ENCODE measurements around the gene TRIP6.

The TRIP6 gene

DNA sequence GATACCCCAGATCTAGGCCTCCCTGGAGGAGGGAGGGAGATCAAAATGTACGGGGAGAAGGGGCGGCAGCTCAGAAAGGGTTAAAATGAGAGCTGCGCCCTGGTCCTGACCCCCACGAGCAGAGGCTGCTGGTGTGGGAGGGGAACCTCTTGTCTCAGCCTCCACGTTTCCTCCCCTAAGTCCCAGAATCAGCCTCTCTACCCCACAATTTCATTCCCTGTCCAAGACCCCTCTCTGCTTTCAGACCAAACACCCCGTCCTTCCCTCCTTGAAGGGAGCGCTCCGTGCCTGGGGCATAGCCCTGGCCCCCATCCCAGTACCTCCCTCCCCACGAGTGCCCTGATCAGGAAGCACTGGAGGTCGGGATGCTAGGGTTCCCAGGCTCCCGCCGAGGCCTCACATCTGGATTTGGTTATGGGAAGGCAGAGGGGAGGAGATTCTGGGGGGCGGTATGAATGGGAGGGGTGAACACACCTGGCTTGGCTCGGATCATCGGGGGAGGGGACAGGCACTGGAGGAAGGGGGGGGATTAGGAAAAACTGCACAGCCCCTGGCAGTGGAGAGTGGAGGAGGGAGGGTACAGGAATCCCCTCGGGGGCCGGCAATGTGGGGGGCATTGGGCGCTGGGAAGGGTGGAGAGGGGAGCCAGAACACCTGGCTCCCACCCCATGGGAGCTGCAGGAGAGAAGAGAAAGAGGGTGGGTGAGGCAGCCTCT lies 42.5 kb upstream of the TRIP6 start:
- CTCF ChIA-PET: interaction anchor here (0.8 to 1.4 kb wide), 2 partner anchors 25 to 118 kb away, joined by 3 to 5 read pairs; partner anchors contain the start of gene POP7

DNA sequence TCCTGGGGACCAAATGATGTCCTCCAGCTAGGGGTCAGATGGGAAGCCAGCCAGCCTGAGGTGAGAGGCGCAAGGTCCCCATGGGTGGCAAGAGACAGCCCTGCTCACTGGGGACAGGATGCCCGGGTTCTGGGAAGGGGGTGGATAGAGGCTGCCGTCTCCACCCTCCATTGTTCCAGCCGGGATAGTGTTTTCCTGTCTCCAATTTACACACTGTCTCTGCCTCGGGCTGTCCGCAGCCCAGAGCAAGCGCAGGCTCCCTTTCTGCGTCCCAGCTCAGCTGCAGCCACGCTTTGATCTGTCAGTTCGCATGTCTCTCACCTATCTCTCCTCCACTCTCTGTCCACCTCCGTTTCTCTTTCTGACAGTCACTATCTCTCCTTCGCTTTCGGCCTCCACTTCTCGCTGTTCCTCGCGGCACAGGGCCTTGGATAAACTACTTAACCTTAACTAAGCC lies 41.9 kb upstream of the TRIP6 start:
- Histone ChIP-seq H3K36me3 (ENCODE audit: control insufficient read depth in 2 of 2, insufficient read depth in 1 of 2, low read length in 2 of 2) (peaks cover 16 to 40% of the 10 kb centered on the region in 2 experiments; a peak in 2 of 3 replicates), H3K27ac (ENCODE audit: extremely low read depth, low read depth, low read length) (no peak overlapping the region), H3K4me3 (ENCODE audit: low read depth, low read length) (no peak overlapping the region), H3K4me1 (ENCODE audit: control insufficient read depth, insufficient read depth, low read length) (no peaks in the 10 kb centered on the region), H3K9me3 (ENCODE audit: control insufficient read depth, insufficient read depth, low read depth, low read length) (no peaks in the 10 kb centered on the region)
- TF ChIP-seq, protein P1, sequence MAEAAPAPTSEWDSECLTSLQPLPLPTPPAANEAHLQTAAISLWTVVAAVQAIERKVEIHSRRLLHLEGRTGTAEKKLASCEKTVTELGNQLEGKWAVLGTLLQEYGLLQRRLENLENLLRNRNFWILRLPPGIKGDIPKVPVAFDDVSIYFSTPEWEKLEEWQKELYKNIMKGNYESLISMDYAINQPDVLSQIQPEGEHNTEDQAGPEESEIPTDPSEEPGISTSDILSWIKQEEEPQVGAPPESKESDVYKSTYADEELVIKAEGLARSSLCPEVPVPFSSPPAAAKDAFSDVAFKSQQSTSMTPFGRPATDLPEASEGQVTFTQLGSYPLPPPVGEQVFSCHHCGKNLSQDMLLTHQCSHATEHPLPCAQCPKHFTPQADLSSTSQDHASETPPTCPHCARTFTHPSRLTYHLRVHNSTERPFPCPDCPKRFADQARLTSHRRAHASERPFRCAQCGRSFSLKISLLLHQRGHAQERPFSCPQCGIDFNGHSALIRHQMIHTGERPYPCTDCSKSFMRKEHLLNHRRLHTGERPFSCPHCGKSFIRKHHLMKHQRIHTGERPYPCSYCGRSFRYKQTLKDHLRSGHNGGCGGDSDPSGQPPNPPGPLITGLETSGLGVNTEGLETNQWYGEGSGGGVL (tag by site-specific recombination; IDR thresholded peaks at IDR 0.05): 0 out of 2 replicates have a peak, but pooled peaks have one; percentile 1
- peak; percentile 66 for TF ChIP-seq ZNF366 (tag by site-specific recombination; conservative IDR thresholded peaks at IDR 0.05)
- TF ChIP-seq ZNF544 (tag by site-specific recombination; IDR thresholded peaks at IDR 0.05): no peak
- no peak for TF ChIP-seq MEIS1 (CRISPR knock-in tag; IDR thresholded peaks at IDR 0.05; ENCODE audit: borderline replicate concordance)
- TF ChIP-seq, protein P2, sequence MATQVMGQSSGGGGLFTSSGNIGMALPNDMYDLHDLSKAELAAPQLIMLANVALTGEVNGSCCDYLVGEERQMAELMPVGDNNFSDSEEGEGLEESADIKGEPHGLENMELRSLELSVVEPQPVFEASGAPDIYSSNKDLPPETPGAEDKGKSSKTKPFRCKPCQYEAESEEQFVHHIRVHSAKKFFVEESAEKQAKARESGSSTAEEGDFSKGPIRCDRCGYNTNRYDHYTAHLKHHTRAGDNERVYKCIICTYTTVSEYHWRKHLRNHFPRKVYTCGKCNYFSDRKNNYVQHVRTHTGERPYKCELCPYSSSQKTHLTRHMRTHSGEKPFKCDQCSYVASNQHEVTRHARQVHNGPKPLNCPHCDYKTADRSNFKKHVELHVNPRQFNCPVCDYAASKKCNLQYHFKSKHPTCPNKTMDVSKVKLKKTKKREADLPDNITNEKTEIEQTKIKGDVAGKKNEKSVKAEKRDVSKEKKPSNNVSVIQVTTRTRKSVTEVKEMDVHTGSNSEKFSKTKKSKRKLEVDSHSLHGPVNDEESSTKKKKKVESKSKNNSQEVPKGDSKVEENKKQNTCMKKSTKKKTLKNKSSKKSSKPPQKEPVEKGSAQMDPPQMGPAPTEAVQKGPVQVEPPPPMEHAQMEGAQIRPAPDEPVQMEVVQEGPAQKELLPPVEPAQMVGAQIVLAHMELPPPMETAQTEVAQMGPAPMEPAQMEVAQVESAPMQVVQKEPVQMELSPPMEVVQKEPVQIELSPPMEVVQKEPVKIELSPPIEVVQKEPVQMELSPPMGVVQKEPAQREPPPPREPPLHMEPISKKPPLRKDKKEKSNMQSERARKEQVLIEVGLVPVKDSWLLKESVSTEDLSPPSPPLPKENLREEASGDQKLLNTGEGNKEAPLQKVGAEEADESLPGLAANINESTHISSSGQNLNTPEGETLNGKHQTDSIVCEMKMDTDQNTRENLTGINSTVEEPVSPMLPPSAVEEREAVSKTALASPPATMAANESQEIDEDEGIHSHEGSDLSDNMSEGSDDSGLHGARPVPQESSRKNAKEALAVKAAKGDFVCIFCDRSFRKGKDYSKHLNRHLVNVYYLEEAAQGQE (tag by site-specific recombination; IDR thresholded peaks at IDR 0.05): no peak
- 0 out of 2 replicates have a peak, but pooled peaks have one; percentile 16 for TF ChIP-seq ZBTB17 (tag by site-specific recombination; IDR thresholded peaks at IDR 0.05)
- TF ChIP-seq, protein P3, sequence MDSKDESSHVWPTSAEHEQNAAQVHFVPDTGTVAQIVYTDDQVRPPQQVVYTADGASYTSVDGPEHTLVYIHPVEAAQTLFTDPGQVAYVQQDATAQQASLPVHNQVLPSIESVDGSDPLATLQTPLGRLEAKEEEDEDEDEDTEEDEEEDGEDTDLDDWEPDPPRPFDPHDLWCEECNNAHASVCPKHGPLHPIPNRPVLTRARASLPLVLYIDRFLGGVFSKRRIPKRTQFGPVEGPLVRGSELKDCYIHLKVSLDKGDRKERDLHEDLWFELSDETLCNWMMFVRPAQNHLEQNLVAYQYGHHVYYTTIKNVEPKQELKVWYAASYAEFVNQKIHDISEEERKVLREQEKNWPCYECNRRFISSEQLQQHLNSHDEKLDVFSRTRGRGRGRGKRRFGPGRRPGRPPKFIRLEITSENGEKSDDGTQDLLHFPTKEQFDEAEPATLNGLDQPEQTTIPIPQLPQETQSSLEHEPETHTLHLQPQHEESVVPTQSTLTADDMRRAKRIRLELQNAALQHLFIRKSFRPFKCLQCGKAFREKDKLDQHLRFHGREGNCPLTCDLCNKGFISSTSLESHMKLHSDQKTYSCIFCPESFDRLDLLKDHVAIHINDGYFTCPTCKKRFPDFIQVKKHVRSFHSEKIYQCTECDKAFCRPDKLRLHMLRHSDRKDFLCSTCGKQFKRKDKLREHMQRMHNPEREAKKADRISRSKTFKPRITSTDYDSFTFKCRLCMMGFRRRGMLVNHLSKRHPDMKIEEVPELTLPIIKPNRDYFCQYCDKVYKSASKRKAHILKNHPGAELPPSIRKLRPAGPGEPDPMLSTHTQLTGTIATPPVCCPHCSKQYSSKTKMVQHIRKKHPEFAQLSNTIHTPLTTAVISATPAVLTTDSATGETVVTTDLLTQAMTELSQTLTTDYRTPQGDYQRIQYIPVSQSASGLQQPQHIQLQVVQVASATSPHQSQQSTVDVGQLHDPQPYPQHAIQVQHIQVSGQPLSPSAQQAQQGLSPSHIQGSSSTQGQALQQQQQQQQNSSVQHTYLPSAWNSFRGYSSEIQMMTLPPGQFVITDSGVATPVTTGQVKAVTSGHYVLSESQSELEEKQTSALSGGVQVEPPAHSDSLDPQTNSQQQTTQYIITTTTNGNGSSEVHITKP (tag by site-specific recombination; IDR thresholded peaks at IDR 0.05): no peak
- no peak for TF ChIP-seq ZNF169 (tag by site-specific recombination; IDR thresholded peaks at IDR 0.05)
- TF ChIP-seq ZNF274 (IDR thresholded peaks at IDR 0.05; ENCODE audit: low read length): no peak
- TF ChIP-seq ZNF274 (tag by site-specific recombination; IDR thresholded peaks at IDR 0.05; ENCODE audit: borderline replicate concordance): no peak
- TF ChIP-seq ZNF600 (tag by site-specific recombination; IDR thresholded peaks at IDR 0.05): peak; percentile 20; the same call in 1 of the 2 replicates
- no peak for TF ChIP-seq ZNF37A (tag by site-specific recombination; IDR thresholded peaks at IDR 0.05)
- TF ChIP-seq PRDM1 (tag by site-specific recombination; IDR thresholded peaks at IDR 0.05): peak; percentile 96
- 0 out of 2 replicates have a peak, but pooled peaks have one; percentile 1 for TF ChIP-seq ZNF341 (tag by site-specific recombination; IDR thresholded peaks at IDR 0.05; ENCODE audit: low read depth)
- POLR2A ChIA-PET: interaction anchor here (0.6 kb wide), 1 partner anchor 21 kb away, joined by 3 read pairs; no protein-coding TSS in a partner anchor
- CTCF ChIA-PET: interaction anchor here (0.6 to 1.4 kb wide), 4 partner anchors 26 to 118 kb away, joined by 3 to 5 read pairs (median 3); no protein-coding TSS in a partner anchor

More for the DNA sequence above, 42.5 kb upstream of the TRIP6 start:
- Histone ChIP-seq H3K27ac (ENCODE audit: extremely low read depth, low read depth, low read length) (no peak overlapping the region), H3K9me3 (ENCODE audit: control insufficient read depth, insufficient read depth, low read depth, low read length) (no peaks in the 10 kb centered on the region), H3K36me3 (ENCODE audit: control insufficient read depth in 2 of 2, insufficient read depth in 1 of 2, low read length in 2 of 2) (peaks cover 16 to 46% of the 10 kb centered on the region in 2 experiments; a peak in 2 of 3 replicates), H3K4me3 (ENCODE audit: low read depth, low read length) (no peak overlapping the region), H3K4me1 (ENCODE audit: control insufficient read depth, insufficient read depth, low read length) (no peaks in the 10 kb centered on the region)
- POLR2A ChIA-PET: no interaction called here
- TF ChIP-seq ZNF23 (tag by site-specific recombination; IDR thresholded peaks at IDR 0.05; ENCODE audit: borderline replicate concordance) (no peak), ZNF341 (tag by site-specific recombination; IDR thresholded peaks at IDR 0.05; ENCODE audit: low read depth) (peak; percentile 69), GLIS2 (tag by site-specific recombination; IDR thresholded peaks at IDR 0.05) (peak; percentile 56), GLIS1 (tag by site-specific recombination; IDR thresholded peaks at IDR 0.05) (peak; percentile 75), YY1 (tag by site-specific recombination; IDR thresholded peaks at IDR 0.05) (no peak)
- TF ChIP-seq, protein P1 (tag by site-specific recombination; IDR thresholded peaks at IDR 0.05): peak; percentile 54
- TF ChIP-seq, protein P4, sequence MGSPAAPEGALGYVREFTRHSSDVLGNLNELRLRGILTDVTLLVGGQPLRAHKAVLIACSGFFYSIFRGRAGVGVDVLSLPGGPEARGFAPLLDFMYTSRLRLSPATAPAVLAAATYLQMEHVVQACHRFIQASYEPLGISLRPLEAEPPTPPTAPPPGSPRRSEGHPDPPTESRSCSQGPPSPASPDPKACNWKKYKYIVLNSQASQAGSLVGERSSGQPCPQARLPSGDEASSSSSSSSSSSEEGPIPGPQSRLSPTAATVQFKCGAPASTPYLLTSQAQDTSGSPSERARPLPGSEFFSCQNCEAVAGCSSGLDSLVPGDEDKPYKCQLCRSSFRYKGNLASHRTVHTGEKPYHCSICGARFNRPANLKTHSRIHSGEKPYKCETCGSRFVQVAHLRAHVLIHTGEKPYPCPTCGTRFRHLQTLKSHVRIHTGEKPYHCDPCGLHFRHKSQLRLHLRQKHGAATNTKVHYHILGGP (tag by site-specific recombination; IDR thresholded peaks at IDR 0.05): no peak
